Aorta (tissue), 5 donors: ENCODE results near the gene FAF1. TPM values are rescaled to one million over a fixed set of nuclear protein-coding genes. Genes with fewer than 3 reads are reported as not detected.
"Not testable (repeated sequence)": the region's sequence is repeated elsewhere in the genome, so short reads cannot be mapped to it uniquely, and the experiment has no call there.

Source experiments
- ATAC-seq: fragments of 200-7000 bp; cut with Tn5 transposase; one replicate; pipeline ENCODE4 v1.9.1; 2022; ENCODE audit warnings: moderate library complexity; ENCODE audit not compliant: low FRiP score
- DNase-seq, 2 donors: peaks; one replicate each; pipeline ENCODE4 v3.0.0-alpha.2; 2020
- H3K27ac ChIP-seq, 2 donors: one replicate each; pipeline ENCODE4 v1.5.1; 2013; ENCODE audit warnings: low read length in 2 of 2, mild to moderate bottlenecking in 2 of 2, moderate library complexity in 2 of 2, control low read depth in 1 of 2, inconsistent platforms in 1 of 2, low read depth in 1 of 2
- H3K27me3 ChIP-seq, 2 donors: one replicate each; pipeline ENCODE4 v1.6.1; 2013; ENCODE audit warnings: control low read depth in 1 of 2, low read length in 1 of 2, mild to moderate bottlenecking in 1 of 2, moderate library complexity in 1 of 2; ENCODE audit not compliant: insufficient read depth in 2 of 2, control insufficient read depth in 1 of 2
- H3K36me3 ChIP-seq, 2 donors: one replicate each; pipeline ENCODE4 v1.6.1; 2013; ENCODE audit warnings: control low read depth in 1 of 2, low read length in 1 of 2, mild to moderate bottlenecking in 1 of 2; ENCODE audit not compliant: insufficient read depth in 2 of 2, control insufficient read depth in 1 of 2
- H3K4me1 ChIP-seq, 2 donors: one replicate each; pipeline ENCODE4 v1.6.1; 2013; ENCODE audit warnings: low read length in 2 of 2, control low read depth in 1 of 2, mild to moderate bottlenecking in 1 of 2, moderate library complexity in 1 of 2; ENCODE audit not compliant: insufficient read depth in 2 of 2, control insufficient read depth in 1 of 2
- H3K4me3 ChIP-seq, 2 donors: one replicate each; pipeline ENCODE4 v1.5.1; 2013; ENCODE audit warnings: low read length in 2 of 2, control low read depth in 1 of 2, mild to moderate bottlenecking in 1 of 2
- H3K9me3 ChIP-seq: one replicate; pipeline ENCODE4 v1.6.1; 2013; ENCODE audit warnings: mild to moderate bottlenecking, low read length; ENCODE audit not compliant: control insufficient read depth
- WGBS, 2 donors: extraction: QIAGEN DNeasy Blood & Tissue Kit; methylation state at CpG; one replicate each; pipeline ENCODE4 v1.1.7; 2013; 5-methylcytosine and 5-hydroxymethylcytosine counted together
- intact Hi-C, 2 donors: fragments of 100-400 bp; cut with DNase I; formaldehyde crosslinking; loops; one replicate each; pipeline versions ENCODE4 v1.14.2 to v1.15.0; 2022
- polyA plus RNA-seq, 2 donors: library from polyadenylated mRNA; stranded (reverse); fragments of 200-250 nt; gene quantifications; one replicate each; pipeline ENCODE4 v1.2.3, GENCODE V29; 2013
- total RNA-seq, 2 donors: library from RNA; stranded (reverse); fragmentation: NEBNext Ultra II Directional; extraction: Animal tissue kit (Norgen Biotek cat#: 25700); gene quantifications; one replicate each; pipeline ENCODE4 v1.2.1, GENCODE V29; 2021
- donor health status: healthy with polysubstance abuse.
- donor health status: Bipolar disorder and iron deficiency.
- donor health status: DM: no; HTN: no; CAD: no.
- donor health status: DM: no; HTN: no; CAD: no.
- donor health status: DM: yes; HTN: yes; CAD: no.

The FAF1 gene
- total and polyA plus RNA-seq, 4 donors = 27.0 to 56.1 (median 43.0) TPM

- no peaks in the 10 kb centered on the region for H3K36me3 ChIP-seq
- H3K27me3 ChIP-seq = no peaks in the 10 kb centered on the region
- no peak overlapping the region for H3K27ac ChIP-seq
- H3K4me1 ChIP-seq = no peaks in the 10 kb centered on the region
- intact Hi-C loops = no loop called here
- 20 to 23% methylated on average over 1 of the region's 1 CpG for WGBS, 2 donors
- H3K4me3 ChIP-seq = no peak overlapping the region
- ATAC-seq (no peak), DNase-seq (no peak)
- H3K9me3 ChIP-seq = no peaks in the 10 kb centered on the region
These were observed 5.0 kb downstream of the FAF1 start for GRCh38 chr1:50955116-50955515.

- H3K27me3 ChIP-seq, H3K4me3 ChIP-seq, H3K9me3 ChIP-seq, intact Hi-C loops, H3K27ac ChIP-seq, H3K4me1 ChIP-seq, ATAC-seq, H3K36me3 ChIP-seq, DNase-seq: not testable (repeated sequence)
- WGBS, 2 donors = 97 to 98% methylated on average over 25 to 31 of the region's 31 CpGs
These were observed 7.5 kb downstream of the FAF1 start for GRCh38 chr1:50952566-50952965.

GRCh38 chr1:50950396-50950795 lies 9.7 kb downstream of the FAF1 start:
- Histone ChIP-seq H3K4me3 (no peak overlapping the region), H3K9me3 (no peaks in the 10 kb centered on the region), H3K36me3 (no peaks in the 10 kb centered on the region), H3K27ac (no peak overlapping the region), H3K27me3 (no peaks in the 10 kb centered on the region), H3K4me1 (peaks cover 0 to 1% of the 10 kb centered on the region in 2 donors)
- DNase-seq = no peak
- intact Hi-C loops = no loop called here
- no peak for ATAC-seq
- 83 to 93% methylated on average over 1 of the region's 1 CpG for WGBS, 2 donors

GRCh38 chr1:50949286-50949982 lies 10.6 kb downstream of the FAF1 start:
- peaks cover 0 to 3% of the 10 kb centered on the region in 2 donors for H3K4me1 ChIP-seq
- intact Hi-C loops = no loop called here
- no peaks in the 10 kb centered on the region for H3K36me3 ChIP-seq
- no peak for ATAC-seq
- no peaks in the 10 kb centered on the region for H3K27me3 ChIP-seq
- H3K27ac ChIP-seq = no peak overlapping the region
- WGBS, 2 donors = 86 to 88% methylated on average over 9 of the region's 9 CpGs
- no peak for DNase-seq
- H3K9me3 ChIP-seq = no peaks in the 10 kb centered on the region
- no peak overlapping the region for H3K4me3 ChIP-seq

GRCh38 chr1:50942334-50942733 lies 17.7 kb downstream of the FAF1 start:
- intact Hi-C loops = no loop called here
- Histone ChIP-seq H3K4me1 (peaks cover 0 to 3% of the 10 kb centered on the region in 2 donors), H3K36me3 (peaks cover 0 to 1% of the 10 kb centered on the region in 2 donors), H3K9me3 (no peaks in the 10 kb centered on the region), H3K27ac (no peak overlapping the region), H3K4me3 (no peak overlapping the region), H3K27me3 (no peaks in the 10 kb centered on the region)
- ATAC-seq = no peak
- 93 to 97% methylated on average over 1 of the region's 1 CpG for WGBS, 2 donors
- no peak for DNase-seq

- Histone ChIP-seq H3K4me3 (no peak overlapping the region), H3K27ac (no peak overlapping the region), H3K36me3 (peaks cover 0 to 1% of the 10 kb centered on the region in 2 donors), H3K27me3 (no peaks in the 10 kb centered on the region), H3K9me3 (no peaks in the 10 kb centered on the region), H3K4me1 (peaks cover 0 to under 1% of the 10 kb centered on the region in 2 donors)
- no peak for DNase-seq
- intact Hi-C loops = no loop called here
- no peak for ATAC-seq
- WGBS, 2 donors = 74 to 83% methylated on average over 3 of the region's 3 CpGs
These were observed 19.8 kb downstream of the FAF1 start for GRCh38 chr1:50940291-50940690.

GRCh38 chr1:50936321-50936720 lies 23.7 kb downstream of the FAF1 start:
- Histone ChIP-seq H3K4me1 (no peaks in the 10 kb centered on the region), H3K4me3 (no peak overlapping the region), H3K27me3 (no peaks in the 10 kb centered on the region), H3K9me3 (no peaks in the 10 kb centered on the region), H3K27ac (no peak overlapping the region), H3K36me3 (no peaks in the 10 kb centered on the region)
- 52 to 75% methylated on average over 2 of the region's 2 CpGs for WGBS, 2 donors
- DNase-seq = no peak
- no peak for ATAC-seq
- intact Hi-C loops = no loop called here

GRCh38 chr1:50935276-50935675 lies 24.8 kb downstream of the FAF1 start:
- H3K4me3 ChIP-seq, H3K36me3 ChIP-seq, intact Hi-C loops, ATAC-seq, H3K27me3 ChIP-seq, H3K27ac ChIP-seq, DNase-seq, H3K9me3 ChIP-seq, H3K4me1 ChIP-seq: not testable (repeated sequence)
- 84 to 86% methylated on average over 2 of the region's 2 CpGs for WGBS, 2 donors

- intact Hi-C loops = no loop called here
- H3K4me3 ChIP-seq = no peak overlapping the region
- H3K9me3 ChIP-seq = no peaks in the 10 kb centered on the region
- no peak for DNase-seq
- no peaks in the 10 kb centered on the region for H3K27me3 ChIP-seq
- no peak overlapping the region for H3K27ac ChIP-seq
- H3K36me3 ChIP-seq = no peaks in the 10 kb centered on the region
- no peak for ATAC-seq
- H3K4me1 ChIP-seq = no peaks in the 10 kb centered on the region
These were observed 25.2 kb downstream of the FAF1 start for GRCh38 chr1:50934838-50935237.
